ENCODE measurements around the gene TMEM94. TPM values are rescaled to one million over a fixed set of nuclear protein-coding genes. Genes with fewer than 3 reads are reported as not detected.

The TMEM94 gene
- total RNA-seq, 2 experiments from 2014 or later: 50.4 to 53.5 TPM

GRCh38 chr17:75511610-75512575 is 55.5 kb downstream of the TMEM94 start:
- no peak overlapping the region for H3K4me3 Mint-ChIP-seq
- intact Hi-C loops (cut with micrococcal nuclease): loop anchor here (10.0 kb wide), 1 partner anchor 247 kb away; the partner anchor contains the start of genes GGA3 and MRPS7
- DNase-seq: no peak
- H3K9me3 Mint-ChIP-seq: no peaks in the 10 kb centered on the region
- CTCF ChIA-PET: interaction anchor here (0.7 to 0.8 kb wide), 3 partner anchors 16 to 86 kb away, joined by 3 to 4 read pairs (median 3); no protein-coding TSS in a partner anchor
- H3K27ac Mint-ChIP-seq: no peak overlapping the region
- H3K27me3 Mint-ChIP-seq (ENCODE audit: low read depth): no peaks in the 10 kb centered on the region
- H3K4me1 Mint-ChIP-seq (ENCODE audit: low read depth): peaks cover 2% of the 10 kb centered on the region
- no peaks in the 10 kb centered on the region for H3K36me3 Mint-ChIP-seq (ENCODE audit: low read depth)

GRCh38 chr17:75512926-75513640 is 56.6 kb downstream of the TMEM94 start:
- intact Hi-C loops (cut with micrococcal nuclease): loop anchor here (10.0 kb wide), 1 partner anchor 248 kb away; the partner anchor contains the start of genes GGA3 and MRPS7
- no peaks in the 10 kb centered on the region for H3K9me3 Mint-ChIP-seq
- peaks cover 14% of the 10 kb centered on the region for H3K4me1 Mint-ChIP-seq (ENCODE audit: low read depth)
- H3K36me3 Mint-ChIP-seq (ENCODE audit: low read depth): peaks cover 5% of the 10 kb centered on the region
- no peak overlapping the region for H3K27ac Mint-ChIP-seq
- CTCF ChIA-PET: interaction anchor here (1.0 to 1.9 kb wide), 3 partner anchors 10 to 190 kb away, joined by 3 to 6 read pairs (median 3); no protein-coding TSS in a partner anchor
- no peak for DNase-seq
- H3K27me3 Mint-ChIP-seq (ENCODE audit: low read depth): no peaks in the 10 kb centered on the region
- no peak overlapping the region for H3K4me3 Mint-ChIP-seq

GRCh38 chr17:75513641-75514000 is 57.2 kb downstream of the TMEM94 start:
- Mint-ChIP-seq H3K4me3 (no peak overlapping the region), H3K4me1 (ENCODE audit: low read depth) (peaks cover 19% of the 10 kb centered on the region), H3K27me3 (ENCODE audit: low read depth) (no peaks in the 10 kb centered on the region), H3K27ac (no peak overlapping the region), H3K36me3 (ENCODE audit: low read depth) (peaks cover 10% of the 10 kb centered on the region), H3K9me3 (no peaks in the 10 kb centered on the region)
- no peak for DNase-seq
- CTCF ChIA-PET: interaction anchor here (0.6 to 1.9 kb wide), 4 partner anchors 10 to 191 kb away, joined by 3 to 6 read pairs (median 3); no protein-coding TSS in a partner anchor
- intact Hi-C loops (cut with micrococcal nuclease): loop anchor here (10.0 kb wide), 1 partner anchor 249 kb away; the partner anchor contains the start of genes GGA3 and MRPS7

- Mint-ChIP-seq H3K4me3 (peak overlapping the region; percentile 52), H3K4me1 (ENCODE audit: low read depth) (peaks cover 23% of the 10 kb centered on the region), H3K27me3 (ENCODE audit: low read depth) (no peaks in the 10 kb centered on the region), H3K9me3 (no peaks in the 10 kb centered on the region), H3K27ac (no peak overlapping the region), H3K36me3 (ENCODE audit: low read depth) (peaks cover 13% of the 10 kb centered on the region)
- CTCF ChIA-PET: interaction anchor here (0.6 to 1.9 kb wide), 5 partner anchors 11 to 192 kb away, joined by 3 to 6 read pairs (median 3); no protein-coding TSS in a partner anchor
- DNase-seq: no peak
- intact Hi-C loops (cut with micrococcal nuclease): loop anchor here (10.0 kb wide), 1 partner anchor 250 kb away; the partner anchor contains the start of genes GGA3 and MRPS7
These were observed 58.0 kb downstream of the TMEM94 start for GRCh38 chr17:75514299-75514918.

- intact Hi-C loops (cut with micrococcal nuclease): loop anchor here (5.0 to 10.0 kb wide), 2 partner anchors 237 to 250 kb away; partner anchors contain the start of genes GGA3 and MRPS7
- DNase-seq: no peak
- Mint-ChIP-seq H3K4me1 (ENCODE audit: low read depth) (peaks cover 23% of the 10 kb centered on the region), H3K27ac (no peak overlapping the region), H3K36me3 (ENCODE audit: low read depth) (peaks cover 17% of the 10 kb centered on the region), H3K4me3 (peak overlapping the region; percentile 62), H3K27me3 (ENCODE audit: low read depth) (no peaks in the 10 kb centered on the region), H3K9me3 (no peaks in the 10 kb centered on the region)
- CTCF ChIA-PET: interaction anchor here (0.7 to 1.9 kb wide), 2 partner anchors 12 to 58 kb away, joined by 3 to 6 read pairs; no protein-coding TSS in a partner anchor
These were observed 58.6 kb downstream of the TMEM94 start for GRCh38 chr17:75514919-75515495.

GRCh38 chr17:75515496-75516254 is 59.2 kb downstream of the TMEM94 start, which contains the start of gene CASKIN2:
Gene CASKIN2 (minus strand): TSS chr17:75515537. CDS start chr17:75513804, 1,733 bp downstream.
- Mint-ChIP-seq H3K27ac (no peak within 1 kb of the TSS), H3K27me3 (ENCODE audit: low read depth) (no peaks in the 10 kb centered on the region), H3K9me3 (no peaks in the 10 kb centered on the region), H3K4me3 (peak within 1 kb of the TSS; percentile 62), H3K36me3 (ENCODE audit: low read depth) (peaks cover 17% of the 10 kb centered on the region), H3K4me1 (ENCODE audit: low read depth) (peaks cover 23% of the 10 kb centered on the region)
- CTCF ChIA-PET: interaction anchor here (0.7 to 1.3 kb wide), 10 partner anchors 10 to 554 kb away, joined by 3 to 5 read pairs (median 4); partner anchors contain the start of genes LLGL2 and TMEM94
- intact Hi-C loops (cut with micrococcal nuclease): loop anchor here (1.0 to 10.0 kb wide), 8 partner anchors 10 to 251 kb away; partner anchors contain the start of genes GGA3, LLGL2, MRPS7 and RECQL5
- peak; percentile 90 for DNase-seq

- H3K36me3 Mint-ChIP-seq (ENCODE audit: low read depth): peaks cover 18% of the 10 kb centered on the region
- peak; percentile 97 for DNase-seq
- no peaks in the 10 kb centered on the region for H3K27me3 Mint-ChIP-seq (ENCODE audit: low read depth)
- H3K9me3 Mint-ChIP-seq: no peaks in the 10 kb centered on the region
- no peak within 1 kb of the TSS for H3K27ac Mint-ChIP-seq
- peak within 1 kb of the TSS; percentile 81 for H3K4me3 Mint-ChIP-seq
- intact Hi-C loops (cut with micrococcal nuclease): loop anchor here (1.0 to 10.0 kb wide), 8 partner anchors 9 to 251 kb away; partner anchors contain the start of genes GGA3, LLGL2, MRPS7 and RECQL5
- CTCF ChIA-PET: interaction anchor here (0.7 to 1.3 kb wide), 14 partner anchors 9 to 554 kb away, joined by 3 to 5 read pairs (median 3); partner anchors contain the start of genes LLGL2, SLC25A19 and TMEM94
- peaks cover 23% of the 10 kb centered on the region for H3K4me1 Mint-ChIP-seq (ENCODE audit: low read depth)
These were observed 59.8 kb downstream of the TMEM94 start, which contains the start of gene TSEN54 for GRCh38 chr17:75516255-75516618. Gene TSEN54 (plus strand): TSS chr17:75516528. CDS start chr17:75516561, 33 bp downstream.

GRCh38 chr17:75516619-75517296 is 60.3 kb downstream of the TMEM94 start:
- Mint-ChIP-seq H3K4me1 (ENCODE audit: low read depth) (peaks cover 23% of the 10 kb centered on the region), H3K9me3 (no peaks in the 10 kb centered on the region), H3K27me3 (ENCODE audit: low read depth) (no peaks in the 10 kb centered on the region), H3K36me3 (ENCODE audit: low read depth) (peaks cover 18% of the 10 kb centered on the region), H3K4me3 (peak overlapping the region; percentile 81), H3K27ac (no peak overlapping the region)
- DNase-seq: peak; percentile 34
- intact Hi-C loops (cut with micrococcal nuclease): loop anchor here (1.0 to 10.0 kb wide), 8 partner anchors 9 to 252 kb away; partner anchors contain the start of genes GGA3, LLGL2, MRPS7 and RECQL5
- CTCF ChIA-PET: interaction anchor here (0.7 to 1.3 kb wide), 14 partner anchors 8 to 555 kb away, joined by 3 to 5 read pairs (median 3); partner anchors contain the start of genes LLGL2, SLC25A19 and TMEM94

- no peaks in the 10 kb centered on the region for H3K9me3 Mint-ChIP-seq
- H3K36me3 Mint-ChIP-seq (ENCODE audit: low read depth): peaks cover 18% of the 10 kb centered on the region
- H3K27me3 Mint-ChIP-seq (ENCODE audit: low read depth): no peaks in the 10 kb centered on the region
- CTCF ChIA-PET: interaction anchor here (0.6 to 1.1 kb wide), 4 partner anchors 20 to 228 kb away, joined by 3 to 4 read pairs (median 3); partner anchors contain the start of gene SLC25A19
- H3K4me1 Mint-ChIP-seq (ENCODE audit: low read depth): peaks cover 23% of the 10 kb centered on the region
- H3K27ac Mint-ChIP-seq: no peak overlapping the region
- peak overlapping the region; percentile 81 for H3K4me3 Mint-ChIP-seq
- intact Hi-C loops (cut with micrococcal nuclease): loop anchor here (2.0 to 10.0 kb wide), 5 partner anchors 71 to 253 kb away; partner anchors contain the start of genes GGA3, MRPS7, RECQL5 and SAP30BP
- DNase-seq: peak; percentile 48
These were observed 60.9 kb downstream of the TMEM94 start for GRCh38 chr17:75517297-75517865.

Measured in activated naive CD4-positive, alpha-beta T cell treated with anti-CD3 and anti-CD28 coated beads for 36 hours (primary cell).